PC-3 (cell line): Measurements from ENCODE around the gene CYP2A7. TPM values are rescaled to one million over a fixed set of nuclear protein-coding genes. Genes with fewer than 3 reads are reported as not detected.
"Not testable (repeated sequence)": the region's sequence is repeated elsewhere in the genome, so short reads cannot be mapped to it uniquely, and the experiment has no call there.

Source experiments
- ATAC-seq: fragments of 200-7000 bp; cut with Tn5 transposase; 2 replicates; pipeline ENCODE4 v1.9.1; 2020; ENCODE audit warnings: mild to moderate bottlenecking, moderate library complexity
- BruUV-seq: library from RNA; stranded (reverse); fragments of 400-500 nt; replicated peaks from 2 replicates; lab custom pipeline; 2021; lab: Mats Ljungman, UMichigan
- CTCF ChIA-PET: fragments of 300-600 bp; sonication (Branson Sonifier 250); formaldehyde crosslinking; loops from one replicate; lab custom pipeline; 2022; ENCODE audit warnings: antibody characterized with exemption; lab: Charles Lee
- POLR2A ChIA-PET: fragments of 300-600 bp; sonication (Branson Sonifier 250); formaldehyde crosslinking; loops from one replicate; lab custom pipeline; 2022; ENCODE audit warnings: antibody characterized with exemption; ENCODE audit not compliant: unreplicated experiment; lab: Charles Lee
- DNase-seq: peaks from one replicate; pipeline ENCODE4 v3.0.0-alpha.2; 2015
- H2AFZ ChIP-seq: fragments of 300-600 bp; sonication (generic); 2 replicates; pipeline ENCODE4 v1.6.0; 2016; ENCODE audit warnings: antibody characterized with exemption, low read length
- H3F3A ChIP-seq: fragments of 300-600 bp; sonication (generic); one replicate; pipeline ENCODE4 v1.6.0; 2017; ENCODE audit warnings: antibody characterized with exemption, low read length, control low read depth, mild to moderate bottlenecking; ENCODE audit not compliant: unreplicated experiment
- H3K27ac ChIP-seq: fragments of 300-600 bp; sonication (generic); 2 replicates; pipeline ENCODE4 v1.5.1; 2016; ENCODE audit warnings: mild to moderate bottlenecking, low read length
- H3K27me3 ChIP-seq: fragments of 300-600 bp; sonication (generic); 2 replicates; pipeline ENCODE4 v1.6.1; 2016; ENCODE audit warnings: low read length, mixed read lengths
- H3K36me3 ChIP-seq: fragments of 300-600 bp; sonication (generic); 2 replicates; pipeline ENCODE4 v1.6.1; 2016; ENCODE audit warnings: low read depth, mixed run types, low read length, mixed read lengths
- H3K4me1 ChIP-seq: fragments of 300-600 bp; sonication (generic); 2 replicates; pipeline ENCODE4 v1.5.1; 2016; ENCODE audit warnings: low read length; ENCODE audit not compliant: insufficient read depth
- H3K4me2 ChIP-seq: fragments of 300-600 bp; sonication (generic); 2 replicates; pipeline ENCODE4 v1.6.0; 2016; ENCODE audit warnings: low read length
- H3K4me3 ChIP-seq: fragments of 300-600 bp; sonication (generic); 2 replicates; pipeline ENCODE4 v1.5.1; 2016; ENCODE audit warnings: mild to moderate bottlenecking, low read length, mixed read lengths
- H3K79me2 ChIP-seq: fragments of 300-600 bp; sonication (generic); 2 replicates; pipeline ENCODE4 v1.6.1; 2017; ENCODE audit warnings: low read length, mixed read lengths
- H3K9ac ChIP-seq: fragments of 300-600 bp; sonication (generic); 2 replicates; pipeline ENCODE4 v1.6.0; 2016; ENCODE audit warnings: mild to moderate bottlenecking, low read length
- H3K9me2 ChIP-seq: fragments of 300-600 bp; sonication (generic); replicated peaks from 2 replicates; pipeline ENCODE4 v1.6.1; 2016; ENCODE audit warnings: mixed run types, low read length, mixed read lengths
- H3K9me3 ChIP-seq: fragments of 300-600 bp; sonication (generic); 2 replicates; pipeline ENCODE4 v1.6.1; 2016; ENCODE audit warnings: low read length, mixed read lengths
- H4K20me1 ChIP-seq: fragments of 300-600 bp; sonication (generic); 2 replicates; pipeline ENCODE4 v1.6.1; 2016; ENCODE audit warnings: low read length, mixed read lengths
- CTCF ChIP-seq: fragments of 300-600 bp; sonication (generic); conservative IDR thresholded peaks from 2 replicates; pipeline ENCODE4 v1.5.1; 2017; ENCODE audit warnings: antibody characterized with exemption, low read depth, mild to moderate bottlenecking, low read length
- EZH2 ChIP-seq: fragments of 300-600 bp; sonication (generic); IDR thresholded peaks from one replicate; pipeline ENCODE4 v1.6.1; 2017; ENCODE audit warnings: antibody characterized with exemption, mild to moderate bottlenecking, low read length; ENCODE audit not compliant: unreplicated experiment
- EZH2phosphoT487 ChIP-seq: fragments of 300-600 bp; sonication (generic); IDR thresholded peaks from 2 replicates; pipeline ENCODE4 v1.6.1; 2018; ENCODE audit warnings: mild to moderate bottlenecking, antibody characterized with exemption, low read length, borderline replicate concordance
- intact Hi-C: fragments of 100-400 bp; cut with micrococcal nuclease; formaldehyde crosslinking; loops from 2 replicates; pipeline ENCODE4 v1.9.0; 2023
- total RNA-seq: library from RNA; depleted of rRNA; stranded (reverse); fragments of >200 nt; gene quantifications from 2 replicates; pipeline ENCODE4 v1.2.3, GENCODE V29; 2014

Gene CYP2A7
- total RNA-seq, 1 experiment from 2014 or later: not detected

GRCh38 chr19:40888191-40888590 lies 6.2 kb upstream of the CYP2A7 start:
- TF ChIP-seq EZH2 (no peak), EZH2phosphoT487 (no peak), CTCF (no peak)
- intact Hi-C loops: no loop called here
- CTCF ChIA-PET: no interaction called here
- Histone ChIP-seq H3F3A (no peaks in the 10 kb centered on the region), H3K27ac (no peak overlapping the region), H3K9me2 (no peaks in the 10 kb centered on the region), H3K9me3 (no peaks in the 10 kb centered on the region), H3K9ac (no peak overlapping the region), H3K79me2 (no peaks in the 10 kb centered on the region), H3K27me3 (no peaks in the 10 kb centered on the region), H2AFZ (no peak overlapping the region), H3K4me3 (no peak overlapping the region), H3K4me1 (no peaks in the 10 kb centered on the region), H4K20me1 (no peaks in the 10 kb centered on the region), H3K36me3 (no peaks in the 10 kb centered on the region), H3K4me2 (no peak overlapping the region)
- no peak for DNase-seq
- POLR2A ChIA-PET: no interaction called here
- no peak for ATAC-seq
- BruUV-seq: no TSS peak

- H4K20me1 ChIP-seq, H2AFZ ChIP-seq, H3K4me3 ChIP-seq, ATAC-seq, H3K27ac ChIP-seq, H3K9me2 ChIP-seq, H3K9ac ChIP-seq, H3K4me1 ChIP-seq, H3K27me3 ChIP-seq, H3K4me2 ChIP-seq, H3K79me2 ChIP-seq, H3K9me3 ChIP-seq, intact Hi-C loops, CTCF ChIA-PET, DNase-seq, POLR2A ChIA-PET, H3K36me3 ChIP-seq, BruUV-seq, H3F3A ChIP-seq: not testable (repeated sequence)
These were observed 2.3 kb upstream of the CYP2A7 start for GRCh38 chr19:40884187-40884931.

GRCh38 chr19:40879349-40879748 lies 2.7 kb downstream of the CYP2A7 start:
- H3K4me1 ChIP-seq, H4K20me1 ChIP-seq, CTCF ChIA-PET, H3K9ac ChIP-seq, DNase-seq, H3K79me2 ChIP-seq, intact Hi-C loops, H3F3A ChIP-seq, H3K4me3 ChIP-seq, ATAC-seq, H3K27ac ChIP-seq, H3K4me2 ChIP-seq, BruUV-seq, H3K9me3 ChIP-seq, H2AFZ ChIP-seq, H3K9me2 ChIP-seq, H3K36me3 ChIP-seq, H3K27me3 ChIP-seq, POLR2A ChIA-PET: not testable (repeated sequence)

GRCh38 chr19:40875526-40875951 lies 6.5 kb downstream of the CYP2A7 start:
- CTCF ChIA-PET, H3K9me3 ChIP-seq, H3K9ac ChIP-seq, H3K27ac ChIP-seq, H3K4me1 ChIP-seq, intact Hi-C loops, H2AFZ ChIP-seq, BruUV-seq, ATAC-seq, H3K4me2 ChIP-seq, H3K27me3 ChIP-seq, POLR2A ChIA-PET, H3F3A ChIP-seq, DNase-seq, H3K36me3 ChIP-seq, H3K79me2 ChIP-seq, H3K4me3 ChIP-seq, H4K20me1 ChIP-seq, H3K9me2 ChIP-seq: not testable (repeated sequence)

GRCh38 chr19:40874874-40875273 lies 7.2 kb downstream of the CYP2A7 start:
- H4K20me1 ChIP-seq, H3K9me2 ChIP-seq, H3F3A ChIP-seq, H3K4me1 ChIP-seq, H3K9ac ChIP-seq, CTCF ChIA-PET, intact Hi-C loops, H3K9me3 ChIP-seq, H3K27me3 ChIP-seq, H3K4me3 ChIP-seq, H2AFZ ChIP-seq, DNase-seq, ATAC-seq, H3K36me3 ChIP-seq, H3K79me2 ChIP-seq, H3K27ac ChIP-seq, POLR2A ChIA-PET, H3K4me2 ChIP-seq, BruUV-seq: not testable (repeated sequence)

- H3K27ac ChIP-seq, H4K20me1 ChIP-seq, CTCF ChIA-PET, H3K4me2 ChIP-seq, H3K4me3 ChIP-seq, H3K36me3 ChIP-seq, H2AFZ ChIP-seq, H3K79me2 ChIP-seq, intact Hi-C loops, H3K4me1 ChIP-seq, BruUV-seq, H3K27me3 ChIP-seq, DNase-seq, H3K9me3 ChIP-seq, H3F3A ChIP-seq, H3K9me2 ChIP-seq, H3K9ac ChIP-seq, POLR2A ChIA-PET, ATAC-seq: not testable (repeated sequence)
These were observed 8.2 kb downstream of the CYP2A7 start for GRCh38 chr19:40873873-40874272.
